Tracheal epithelial cell (primary cell): ENCODE data around the gene PYGB. TPM values are rescaled to one million over a fixed set of nuclear protein-coding genes. Genes with fewer than 3 reads are reported as not detected.

Source experiments
- total RNA-seq: library from RNA; depleted of rRNA; stranded (reverse); fragments of >200 nt; gene quantifications from 2 replicates; pipeline ENCODE4 v1.2.1, GENCODE V29; 2014

The PYGB gene
- total RNA-seq = 190 and 357 TPM in 2 replicates

GRCh38 chr20:25247956-25248785 lies at the start of gene PYGB:
PYGB (plus strand) TSS chr20:25248085; CDS start chr20:25248179, 94 bp downstream.

Other genes starting within 250 kb of the PYGB start
- gene ACSS1, start 189.9 kb upstream of the PYGB start, total RNA-seq = 2.2 and 2.6 TPM in 2 replicates
- not detected in 2 replicates for gene VSX1, start 165.9 kb upstream of the PYGB start, total RNA-seq
- gene ENTPD6, start 52.4 kb upstream of the PYGB start, total RNA-seq = 69.2 and 86.1 TPM in 2 replicates
- gene ABHD12, start 142.8 kb downstream of the PYGB start, total RNA-seq = 21.7 and 21.9 TPM in 2 replicates
- gene GINS1, start 159.6 kb downstream of the PYGB start, total RNA-seq = 1.7 and 6.0 TPM in 2 replicates